SU-DHL-6 (cell line): ENCODE results near the gene SSRP1.
A peak's percentile ranks its signal among the peaks of the same experiment; 100 is the strongest.

ENCODE experiments used
- H2AFZ ChIP-seq: fragments of 200-600 bp; sonication (generic); 2 replicates; pipeline ENCODE4 v1.6.1; 2014; ENCODE audit warnings: low read depth, mild to moderate bottlenecking, moderate library complexity, mixed read lengths, antibody characterized with exemption, low read length; ENCODE audit not compliant: severe bottlenecking
- H3F3A ChIP-seq: fragments of 200-600 bp; shearing (Covaris generic); 2 replicates; pipeline ENCODE4 v1.6.0; 2016; ENCODE audit warnings: antibody characterized with exemption, mild to moderate bottlenecking; ENCODE audit not compliant: insufficient read depth
- H3K27ac ChIP-seq: fragments of 200-600 bp; sonication (generic); 2 replicates; pipeline ENCODE4 v1.5.1; 2016; ENCODE audit warnings: low read depth, mild to moderate bottlenecking, low read length, moderate library complexity, mixed read lengths
- H3K27me3 ChIP-seq: fragments of 200-600 bp; sonication (generic), shearing (Covaris generic); 2 replicates; pipeline ENCODE4 v1.6.0; 2014; ENCODE audit warnings: mild to moderate bottlenecking, low read length
- H3K36me3 ChIP-seq: fragments of 200-600 bp; sonication (generic); 2 replicates; pipeline ENCODE4 v1.6.1; 2014; ENCODE audit warnings: mild to moderate bottlenecking, low read length, mixed read lengths
- H3K4me2 ChIP-seq: fragments of 300-600, 200-600 bp; shearing (Covaris generic), sonication (generic); 2 replicates; pipeline ENCODE4 v1.6.0; 2014; ENCODE audit warnings: low read length, low read depth, mild to moderate bottlenecking; ENCODE audit not compliant: poor library complexity, severe bottlenecking
- H3K4me3 ChIP-seq: fragments of 200-600 bp; sonication (generic); 2 replicates; pipeline ENCODE4 v1.5.1; 2014; ENCODE audit warnings: antibody characterized with exemption, low read length, mild to moderate bottlenecking, mixed read lengths; ENCODE audit not compliant: insufficient read depth, poor library complexity, severe bottlenecking
- H3K79me2 ChIP-seq: fragments of 200-600 bp; sonication (generic); 2 replicates; pipeline ENCODE4 v1.6.1; 2014; ENCODE audit warnings: mild to moderate bottlenecking, low read length, moderate library complexity; ENCODE audit not compliant: insufficient read depth
- H3K9ac ChIP-seq: fragments of 200-600 bp; sonication (generic); 2 replicates; pipeline ENCODE4 v1.7.0; 2014; ENCODE audit warnings: mild to moderate bottlenecking, low read length
- H3K9me2 ChIP-seq: fragments of 200-600 bp; sonication (generic); replicated peaks from 2 replicates; pipeline ENCODE4 v1.6.1; 2014; ENCODE audit warnings: low read length; ENCODE audit not compliant: insufficient read depth
- H3K9me3 ChIP-seq: fragments of 200-600 bp; sonication (generic); 2 replicates; pipeline ENCODE4 v1.6.1; 2014; ENCODE audit warnings: low read length, mixed read lengths; ENCODE audit not compliant: insufficient read depth
- H4K20me1 ChIP-seq: fragments of 200-600 bp; sonication (generic); 2 replicates; pipeline ENCODE4 v1.6.1; 2014; ENCODE audit warnings: low read depth, mild to moderate bottlenecking, antibody characterized with exemption, low read length, moderate library complexity, mixed read lengths
- EZH2phosphoT487 ChIP-seq: fragments of 200-600 bp; sonication (generic), shearing (Covaris generic); conservative IDR thresholded peaks from 2 replicates; pipeline ENCODE4 v1.6.1; 2018; ENCODE audit warnings: mild to moderate bottlenecking, antibody characterized with exemption, low read length, moderate library complexity, mixed read lengths
- TF ChIP-seq, protein P1 (sequence below): fragments of 200-600 bp; sonication (generic); IDR thresholded peaks from one replicate; pipeline ENCODE4 v1.5.1; 2017; ENCODE audit warnings: antibody characterized with exemption, mild to moderate bottlenecking, low read length, moderate library complexity; ENCODE audit not compliant: insufficient read depth, poor library complexity, severe bottlenecking

The SSRP1 gene

DNA sequence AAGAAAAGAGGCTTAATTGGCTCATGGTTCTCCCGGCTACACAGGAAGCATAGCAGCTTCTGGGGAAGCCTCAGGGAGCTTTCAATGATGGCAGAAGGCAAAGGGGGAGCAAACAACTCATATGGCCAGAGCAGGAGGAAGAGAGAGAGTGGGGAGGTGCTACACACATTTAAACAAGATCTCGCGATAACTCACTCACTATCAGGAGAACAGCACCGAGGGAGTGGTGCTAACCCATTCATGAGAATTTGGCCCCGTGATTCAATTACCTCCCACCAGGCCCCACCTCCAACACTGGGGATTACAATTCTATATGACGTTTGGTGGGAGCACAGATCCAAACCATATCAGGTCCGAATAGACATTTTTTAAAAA, 57.0 kb downstream of the SSRP1 start:
- Histone ChIP-seq H4K20me1 (no peaks in the 10 kb centered on the region), H3K4me2 (no peak overlapping the region), H3F3A (no peaks in the 10 kb centered on the region), H3K79me2 (no peaks in the 10 kb centered on the region), H3K9me3 (no peaks in the 10 kb centered on the region), H2AFZ (no peak overlapping the region), H3K27me3 (no peaks in the 10 kb centered on the region), H3K27ac (no peak overlapping the region), H3K9me2 (no peaks in the 10 kb centered on the region), H3K4me3 (no peak overlapping the region), H3K9ac (no peak overlapping the region), H3K36me3 (no peaks in the 10 kb centered on the region)
- TF ChIP-seq, protein P1, sequence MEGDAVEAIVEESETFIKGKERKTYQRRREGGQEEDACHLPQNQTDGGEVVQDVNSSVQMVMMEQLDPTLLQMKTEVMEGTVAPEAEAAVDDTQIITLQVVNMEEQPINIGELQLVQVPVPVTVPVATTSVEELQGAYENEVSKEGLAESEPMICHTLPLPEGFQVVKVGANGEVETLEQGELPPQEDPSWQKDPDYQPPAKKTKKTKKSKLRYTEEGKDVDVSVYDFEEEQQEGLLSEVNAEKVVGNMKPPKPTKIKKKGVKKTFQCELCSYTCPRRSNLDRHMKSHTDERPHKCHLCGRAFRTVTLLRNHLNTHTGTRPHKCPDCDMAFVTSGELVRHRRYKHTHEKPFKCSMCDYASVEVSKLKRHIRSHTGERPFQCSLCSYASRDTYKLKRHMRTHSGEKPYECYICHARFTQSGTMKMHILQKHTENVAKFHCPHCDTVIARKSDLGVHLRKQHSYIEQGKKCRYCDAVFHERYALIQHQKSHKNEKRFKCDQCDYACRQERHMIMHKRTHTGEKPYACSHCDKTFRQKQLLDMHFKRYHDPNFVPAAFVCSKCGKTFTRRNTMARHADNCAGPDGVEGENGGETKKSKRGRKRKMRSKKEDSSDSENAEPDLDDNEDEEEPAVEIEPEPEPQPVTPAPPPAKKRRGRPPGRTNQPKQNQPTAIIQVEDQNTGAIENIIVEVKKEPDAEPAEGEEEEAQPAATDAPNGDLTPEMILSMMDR: no peak
- no peak for TF ChIP-seq EZH2phosphoT487

- H3K27me3 ChIP-seq: no peaks in the 10 kb centered on the region
- peak overlapping the region; percentile 42 for H2AFZ ChIP-seq
- H3K36me3 ChIP-seq: no peaks in the 10 kb centered on the region
- no peaks in the 10 kb centered on the region for H4K20me1 ChIP-seq
- no peaks in the 10 kb centered on the region for H3K9me3 ChIP-seq
- no peak overlapping the region for H3K4me2 ChIP-seq
- H3K79me2 ChIP-seq: no peaks in the 10 kb centered on the region
- TF ChIP-seq, protein P1: peak; percentile 84
- TF ChIP-seq EZH2phosphoT487: no peak
- no peak overlapping the region for H3K27ac ChIP-seq
- H3F3A ChIP-seq: no peaks in the 10 kb centered on the region
- no peaks in the 10 kb centered on the region for H3K9me2 ChIP-seq
- no peak overlapping the region for H3K4me3 ChIP-seq
- H3K9ac ChIP-seq: no peak overlapping the region
Measured at GRCh38 chr11:57277845-57278720, 57.6 kb downstream of the SSRP1 start.

DNA sequence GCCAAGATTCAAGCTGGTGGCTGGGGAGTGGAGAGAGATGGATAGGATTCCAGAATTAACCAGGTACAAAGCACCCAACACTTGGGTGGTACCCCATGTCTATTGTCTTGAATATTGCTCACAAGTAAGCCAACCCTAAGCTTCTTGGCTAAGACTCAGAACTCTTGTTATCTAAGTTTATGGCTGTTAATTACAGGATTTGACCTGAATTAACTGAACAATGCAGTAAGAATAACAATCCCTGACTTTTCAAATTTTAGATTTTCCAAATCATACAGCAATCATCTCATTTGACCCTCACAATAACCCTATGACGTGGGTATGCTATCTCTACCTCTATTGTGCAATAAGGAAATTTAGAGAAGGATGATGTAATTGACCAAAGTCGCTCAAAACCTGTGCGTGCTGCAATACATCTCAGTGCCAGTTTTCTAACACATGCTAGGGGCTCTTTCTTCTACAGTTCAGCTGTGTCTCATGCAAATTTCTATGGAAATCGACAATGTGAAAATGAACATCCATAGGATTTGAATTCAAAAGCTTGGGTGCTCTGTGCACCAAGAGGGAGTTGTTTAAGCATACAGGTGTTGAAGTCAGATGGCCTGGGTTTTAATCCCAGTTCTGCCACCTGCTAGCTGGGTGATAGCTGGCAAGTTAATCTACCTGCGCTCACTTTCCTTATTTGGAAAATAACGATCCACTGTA, 58.6 kb downstream of the SSRP1 start:
- H3K9ac ChIP-seq: no peak overlapping the region

More for the DNA sequence above, 58.6 kb downstream of the SSRP1 start:
- Histone ChIP-seq H3K27ac (no peak overlapping the region), H3K9me2 (no peaks in the 10 kb centered on the region), H3K79me2 (no peaks in the 10 kb centered on the region), H3K36me3 (no peaks in the 10 kb centered on the region), H3F3A (no peaks in the 10 kb centered on the region), H3K9me3 (no peaks in the 10 kb centered on the region), H2AFZ (no peak overlapping the region), H3K4me3 (no peak overlapping the region), H3K27me3 (no peaks in the 10 kb centered on the region), H4K20me1 (no peaks in the 10 kb centered on the region), H3K4me2 (no peak overlapping the region)
- TF ChIP-seq, protein P1: no peak
- no peak for TF ChIP-seq EZH2phosphoT487
